Upper lobe of left lung (tissue), 6 donors: Measurements from ENCODE around the gene RAB20. TPM values are rescaled to one million over a fixed set of nuclear protein-coding genes. Genes with fewer than 3 reads are reported as not detected.

Experiments
- ATAC-seq, 2 donors: fragments of 200-7000 bp; cut with Tn5 transposase; one replicate each; pipeline ENCODE4 v1.9.1; 2022; ENCODE audit warnings: mild to moderate bottlenecking in 2 of 2, moderate library complexity in 2 of 2; ENCODE audit not compliant: low FRiP score in 2 of 2
- DNase-seq, 2 donors: peaks; one replicate each; pipeline ENCODE4 v3.0.0-alpha.2; 2019 to 2020
- H3K27ac ChIP-seq, 4 donors: fragments of 200-600 bp; sonication (generic); one replicate each; pipeline ENCODE4 v1.5.1; 2016 to 2019
- H3K27me3 ChIP-seq, 4 donors: fragments of 200-600 bp; sonication (generic); one replicate each; pipeline ENCODE4 v1.5.1; 2017 to 2019
- H3K36me3 ChIP-seq, 4 donors: fragments of 200-600 bp; sonication (generic); one replicate each; pipeline ENCODE4 v1.5.1; 2016 to 2019
- H3K4me1 ChIP-seq, 4 donors: fragments of 200-600 bp; sonication (generic); one replicate each; pipeline ENCODE4 v1.5.1; 2018 to 2019
- H3K4me3 ChIP-seq, 4 donors: fragments of 200-600 bp; sonication (generic); one replicate each; pipeline ENCODE4 v1.5.1; 2017 to 2019; ENCODE audit warnings: mild to moderate bottlenecking in 2 of 4, moderate library complexity in 1 of 4
- H3K9me3 ChIP-seq, 4 donors: fragments of 200-600 bp; sonication (generic); one replicate each; pipeline ENCODE4 v1.5.1; 2018 to 2019
- CTCF ChIP-seq, 6 experiments: fragments of 450-650 bp in 4 of 6; fragments of 200-600 bp in 2 of 6; sonication (generic) in 2 of 6; IDR thresholded peaks; one replicate each; pipeline ENCODE4 v1.5.1; 2016 to 2019; ENCODE audit warnings: antibody characterized with exemption in 6 of 6
- EP300 ChIP-seq, 4 donors: sonication (generic); formaldehyde crosslinking; IDR thresholded peaks; one replicate each; pipeline ENCODE4 v1.5.1; 2017; ENCODE audit warnings: antibody characterized with exemption in 4 of 4, control low read depth in 2 of 4
- POLR2A ChIP-seq, 4 donors: fragments of 450-650 bp; IDR thresholded peaks; one replicate each; pipeline ENCODE4 v1.5.1; 2016 to 2017; ENCODE audit warnings: antibody characterized with exemption in 4 of 4, mild to moderate bottlenecking in 2 of 4
- POLR2AphosphoS5 ChIP-seq, 2 donors: sonication (generic); formaldehyde crosslinking; IDR thresholded peaks; one replicate each; pipeline ENCODE4 v1.5.1; 2017; ENCODE audit warnings: antibody characterized with exemption in 2 of 2
- whole genome bisulfite sequencing, 2 donors: methylation state at CpG; one replicate each; pipeline ENCODE4 v1.1.5; 2017 to 2018; 5-methylcytosine and 5-hydroxymethylcytosine counted together
- total RNA-seq, 6 donors: library from RNA; depleted of rRNA in 4 of 6; stranded (reverse); fragments of >200 nt in 4 of 6; gene quantifications; one replicate each; pipeline versions ENCODE4 v1.1.0 to v1.2.1, GENCODE V29; 2016 to 2021
- donor health status: DM: no; HTN: no; CAD: no; lungs with moderate emphysema.
- donor health status: DM: no; HTN: yes; CAD: no; lungs with severe emphysema.

RAB20 gene
- total RNA-seq, 6 donors from 2014 or later, result 46.7 to 80.7 (median 57.8) TPM

GRCh38 chr13:110553417-110553816, 8.1 kb downstream of the RAB20 start:
- TF ChIP-seq EP300 (IDR thresholded peaks at IDR 0.05) (no peak), POLR2AphosphoS5 (IDR thresholded peaks at IDR 0.05) (no peak), CTCF (IDR thresholded peaks at IDR 0.05) (no peak), POLR2A (IDR thresholded peaks at IDR 0.05) (no peak)
- H3K9me3 ChIP-seq, result no peaks in the 10 kb centered on the region
- peaks cover 18 to 47% (median 36%) of the 10 kb centered on the region in 4 donors for H3K4me1 ChIP-seq
- no peaks in the 10 kb centered on the region for H3K27me3 ChIP-seq
- ATAC-seq (no peak), DNase-seq (no peak)
- H3K27ac ChIP-seq, result no peak overlapping the region
- H3K4me3 ChIP-seq, result no peak overlapping the region
- WGBS, 2 donors, result 60 to 83% methylated on average over 3 to 4 of the region's 4 CpGs
- peaks cover 0 to 7% (median 2%) of the 10 kb centered on the region in 4 donors for H3K36me3 ChIP-seq

GRCh38 chr13:110552767-110553166, 8.8 kb downstream of the RAB20 start:
- Histone ChIP-seq H3K36me3 (peaks cover 0 to 7% (median 2%) of the 10 kb centered on the region in 4 donors), H3K9me3 (no peaks in the 10 kb centered on the region), H3K4me3 (no peak overlapping the region), H3K27ac (no peak overlapping the region), H3K27me3 (no peaks in the 10 kb centered on the region), H3K4me1 (peaks cover 21 to 44% (median 32%) of the 10 kb centered on the region in 4 donors)
- 95 to 96% methylated on average over 9 of the region's 9 CpGs for WGBS, 2 donors
- no peak for ATAC-seq
- TF ChIP-seq POLR2A (IDR thresholded peaks at IDR 0.05), result no peak
- TF ChIP-seq EP300 (IDR thresholded peaks at IDR 0.05), result no peak
- no peak for TF ChIP-seq CTCF (IDR thresholded peaks at IDR 0.05)
- no peak for TF ChIP-seq POLR2AphosphoS5 (IDR thresholded peaks at IDR 0.05)
- no peak for DNase-seq

GRCh38 chr13:110551284-110551683, 10.2 kb downstream of the RAB20 start:
- Histone ChIP-seq H3K4me1 (peaks cover 26 to 44% (median 32%) of the 10 kb centered on the region in 4 donors), H3K36me3 (no peaks in the 10 kb centered on the region), H3K27me3 (no peaks in the 10 kb centered on the region), H3K4me3 (no peak overlapping the region), H3K9me3 (no peaks in the 10 kb centered on the region), H3K27ac (peak overlapping the region in 1 of 4 donors; percentile 34)
- no peak for TF ChIP-seq POLR2AphosphoS5 (IDR thresholded peaks at IDR 0.05)
- no peak for TF ChIP-seq POLR2A (IDR thresholded peaks at IDR 0.05)
- TF ChIP-seq CTCF (IDR thresholded peaks at IDR 0.05), result no peak
- no peak for TF ChIP-seq EP300 (IDR thresholded peaks at IDR 0.05)
- DNase-seq (no peak), ATAC-seq (no peak)
- WGBS, 2 donors, result 65 to 80% methylated on average over 11 of the region's 11 CpGs

GRCh38 chr13:110549795-110550160, 11.7 kb downstream of the RAB20 start:
- WGBS, 2 donors, result 93 to 95% methylated on average over 11 of the region's 11 CpGs
- H3K9me3 ChIP-seq, result no peaks in the 10 kb centered on the region
- no peaks in the 10 kb centered on the region for H3K36me3 ChIP-seq
- H3K4me1 ChIP-seq, result peaks cover 18 to 31% (median 21%) of the 10 kb centered on the region in 4 donors
- H3K27ac ChIP-seq, result no peak overlapping the region
- no peak overlapping the region for H3K4me3 ChIP-seq
- DNase-seq, result no peak
- no peak for ATAC-seq
- no peaks in the 10 kb centered on the region for H3K27me3 ChIP-seq
- no peak for TF ChIP-seq CTCF (IDR thresholded peaks at IDR 0.05)
- TF ChIP-seq EP300 (IDR thresholded peaks at IDR 0.05), result no peak
- TF ChIP-seq POLR2AphosphoS5 (IDR thresholded peaks at IDR 0.05), result no peak
- no peak for TF ChIP-seq POLR2A (IDR thresholded peaks at IDR 0.05)
